IMR-90 (cell line): ENCODE measurements around the gene CEP55. TPM values are rescaled to one million over a fixed set of nuclear protein-coding genes. Genes with fewer than 3 reads are reported as not detected.
A peak's percentile ranks its signal among the peaks of the same experiment; 100 is the strongest.

ENCODE experiments used
- ATAC-seq: fragments of 200-7000 bp; cut with Tn5 transposase; 2 replicates; pipeline ENCODE4 v1.9.1; 2020; ENCODE audit warnings: low read depth, mild to moderate bottlenecking, moderate library complexity
- BruUV-seq: library from RNA; stranded (reverse); fragments of 400-500 nt; replicated peaks from 2 replicates; lab custom pipeline; 2021; lab: Mats Ljungman, UMichigan
- CTCF ChIA-PET: fragments of 300-600 bp; formaldehyde crosslinking; extraction: SDS; loops from one replicate; lab custom pipeline; 2021; ENCODE audit warnings: antibody characterized with exemption; lab: Yijun Ruan, JAX
- POLR2A ChIA-PET: fragments of 300-600 bp; sonication (Branson Sonifier 250); formaldehyde crosslinking; loops from one replicate; lab custom pipeline; 2022; ENCODE audit warnings: antibody characterized with exemption; ENCODE audit not compliant: unreplicated experiment; lab: Charles Lee
- DNase-seq: peaks from one replicate; pipeline ENCODE4 v3.0.0; 2013
- H2AFZ ChIP-seq: replicated peaks from 2 replicates; pipeline ENCODE3; 2013; ENCODE audit warnings: low read length, mild to moderate bottlenecking; ENCODE audit not compliant: poor library complexity
- H2AK5ac ChIP-seq: 2 replicates; pipeline ENCODE4 v1.6.1; 2013; ENCODE audit warnings: low read depth, low read length, inconsistent platforms
- H2AK9ac ChIP-seq: replicated peaks from 2 replicates; pipeline ENCODE3; 2013; ENCODE audit warnings: mild to moderate bottlenecking, low read depth, low read length, moderate library complexity; ENCODE audit not compliant: poor library complexity
- H2BK120ac ChIP-seq: 2 replicates; pipeline ENCODE4 v1.6.1; 2013; ENCODE audit warnings: low read depth, low read length, inconsistent platforms
- H2BK15ac ChIP-seq: 3 replicates; pipeline ENCODE4 v1.6.1; 2013; ENCODE audit warnings: low read depth, low read length, inconsistent platforms
- H2BK20ac ChIP-seq: 2 replicates; pipeline ENCODE4 v1.6.1; 2013; ENCODE audit warnings: low read depth, mild to moderate bottlenecking, inconsistent platforms, low read length, moderate library complexity
- H2BK5ac ChIP-seq: 2 replicates; pipeline ENCODE4 v1.6.1; 2013; ENCODE audit warnings: mild to moderate bottlenecking, low read depth, low read length, inconsistent platforms; ENCODE audit not compliant: poor library complexity, severe bottlenecking
- H3K14ac ChIP-seq: replicated peaks from 2 replicates; pipeline ENCODE4 v1.6.1; 2013; ENCODE audit warnings: low read depth, low read length, inconsistent platforms
- H3K18ac ChIP-seq: 2 replicates; pipeline ENCODE4 v1.6.1; 2013; ENCODE audit warnings: low read depth, low read length, control low read depth
- H3K23ac ChIP-seq: 2 replicates; pipeline ENCODE4 v1.6.1; 2013; ENCODE audit warnings: low read depth, low read length, inconsistent platforms
- H3K27ac ChIP-seq: 2 replicates; pipeline ENCODE4 v1.5.1; 2013; ENCODE audit warnings: mild to moderate bottlenecking, control low read depth, low read length; ENCODE audit not compliant: insufficient read depth
- H3K27me3 ChIP-seq: 2 replicates; pipeline ENCODE4 v1.6.1; 2013; ENCODE audit warnings: low read length; ENCODE audit not compliant: control insufficient read depth, insufficient read depth
- H3K36me3 ChIP-seq: 2 replicates; pipeline ENCODE4 v1.6.1; 2013; ENCODE audit warnings: low read length, mixed read lengths; ENCODE audit not compliant: control insufficient read depth, insufficient read depth
- H3K4ac ChIP-seq: 2 replicates; pipeline ENCODE4 v1.6.1; 2013; ENCODE audit warnings: low read depth, low read length, inconsistent platforms
- H3K4me1 ChIP-seq: 2 replicates; pipeline ENCODE4 v1.6.1; 2013; ENCODE audit warnings: low read length, mixed read lengths; ENCODE audit not compliant: control insufficient read depth, insufficient read depth
- H3K4me2 ChIP-seq: 2 replicates; pipeline ENCODE4 v1.6.1; 2013; ENCODE audit warnings: low read depth, mild to moderate bottlenecking, control low read depth, low read length, moderate library complexity
- H3K4me3 ChIP-seq: 2 replicates; pipeline ENCODE4 v1.5.1; 2013; ENCODE audit warnings: low read depth, mild to moderate bottlenecking, control low read depth, low read length, moderate library complexity; ENCODE audit not compliant: insufficient read depth
- H3K56ac ChIP-seq: 2 replicates; pipeline ENCODE4 v1.6.1; 2013; ENCODE audit warnings: low read length, inconsistent platforms; ENCODE audit not compliant: insufficient read depth; ENCODE audit errors: extremely low read depth
- H3K79me1 ChIP-seq, 2 experiments: 2 replicates each; pipeline ENCODE4 v1.6.1; 2013; ENCODE audit warnings: low read length in 2 of 2, inconsistent platforms in 1 of 2, low read depth in 1 of 2
- H3K9ac ChIP-seq: 2 replicates; pipeline ENCODE4 v1.6.1; 2013; ENCODE audit warnings: low read depth, low read length, control low read depth
- H3K9me1 ChIP-seq: 2 replicates; pipeline ENCODE4 v1.6.1; 2013; ENCODE audit warnings: low read length, inconsistent platforms; ENCODE audit not compliant: insufficient read depth
- H3K9me3 ChIP-seq: 2 replicates; pipeline ENCODE4 v1.6.1; 2013; ENCODE audit warnings: low read length; ENCODE audit not compliant: control insufficient read depth, insufficient read depth
- H4K20me1 ChIP-seq: 2 replicates; pipeline ENCODE4 v1.6.1; 2013; ENCODE audit warnings: low read length, inconsistent platforms; ENCODE audit not compliant: insufficient read depth
- H4K5ac ChIP-seq: 2 replicates; pipeline ENCODE4 v1.6.1; 2013; ENCODE audit warnings: mild to moderate bottlenecking, low read depth, low read length, control low read depth
- H4K8ac ChIP-seq, 2 experiments: 2 replicates each; pipeline ENCODE4 v1.6.1; 2013; ENCODE audit warnings: low read depth in 2 of 2, low read length in 2 of 2, control low read depth in 1 of 2, inconsistent platforms in 1 of 2
- H4K91ac ChIP-seq: 2 replicates; pipeline ENCODE4 v1.6.1; 2013; ENCODE audit warnings: low read depth, low read length, inconsistent platforms; ENCODE audit not compliant: insufficient read depth
- BHLHE40 ChIP-seq: fragments of 150-350 bp; IDR thresholded peaks from 2 replicates; pipeline ENCODE4 v1.6.1; 2016; ENCODE audit warnings: mild to moderate bottlenecking, low read depth, low read length
- CEBPB ChIP-seq: IDR thresholded peaks from 2 replicates; pipeline ENCODE4 v1.6.1; 2012; ENCODE audit warnings: low read depth, low read length, improper control_type of control experiment
- CHD1 ChIP-seq: IDR thresholded peaks from 2 replicates; pipeline ENCODE4 v1.6.1; 2012; ENCODE audit warnings: low read depth, low read length, improper control_type of control experiment
- CTCF ChIP-seq: conservative IDR thresholded peaks from 2 replicates; pipeline ENCODE4 v1.5.1; 2012; ENCODE audit warnings: mild to moderate bottlenecking, low read depth, low read length, improper control_type of control experiment
- MAFK ChIP-seq: IDR thresholded peaks from 2 replicates; pipeline ENCODE4 v1.6.1; 2012; ENCODE audit warnings: low read depth, low read length, improper control_type of control experiment
- MAZ ChIP-seq: IDR thresholded peaks from 2 replicates; pipeline ENCODE4 v1.6.1; 2012; ENCODE audit warnings: low read depth, mild to moderate bottlenecking, low read length, improper control_type of control experiment, moderate library complexity, borderline replicate concordance
- MXI1 ChIP-seq: IDR thresholded peaks from 2 replicates; pipeline ENCODE4 v1.6.1; 2012; ENCODE audit warnings: low read depth, mild to moderate bottlenecking, low read length, moderate library complexity, borderline replicate concordance
- NFE2L2 ChIP-seq: fragments of 150-350 bp; IDR thresholded peaks from 2 replicates; pipeline ENCODE4 v1.6.1; 2016; ENCODE audit warnings: low read depth, mild to moderate bottlenecking, low read length
- POLR2A ChIP-seq: IDR thresholded peaks from 2 replicates; pipeline ENCODE4 v1.6.1; 2012; ENCODE audit warnings: mild to moderate bottlenecking, low read depth, low read length
- RAD21 ChIP-seq: IDR thresholded peaks from 2 replicates; pipeline ENCODE4 v1.6.1; 2012; ENCODE audit warnings: low read length, improper control_type of control experiment
- RCOR1 ChIP-seq: IDR thresholded peaks from 2 replicates; pipeline ENCODE4 v1.6.1; 2012; ENCODE audit warnings: mild to moderate bottlenecking, low read length, improper control_type of control experiment; ENCODE audit not compliant: insufficient replicate concordance
- RFX5 ChIP-seq: IDR thresholded peaks from 2 replicates; pipeline ENCODE4 v1.8.0; 2012; ENCODE audit warnings: low read depth, mild to moderate bottlenecking, low read length, moderate library complexity
- SMC3 ChIP-seq: fragments of 150-350 bp; IDR thresholded peaks from 2 replicates; pipeline ENCODE4 v1.6.1; 2016; ENCODE audit warnings: low read depth, mild to moderate bottlenecking, antibody characterized with exemption, low read length, moderate library complexity
- WGBS, 2 experiments: methylation state at CpG; one replicate each; pipeline versions ENCODE4 v1.1.5 to v1.1.7; 2013; ENCODE audit warnings: missing lambda C conversion rate in 2 of 2; ENCODE audit not compliant: insufficient read length in 1 of 2; ENCODE audit errors: extremely low coverage in 2 of 2; 5-methylcytosine and 5-hydroxymethylcytosine counted together
- dilution Hi-C: fragments of 300-500 bp; cut with HindIII; formaldehyde crosslinking; loops from one replicate; pipeline ENCODE4 v1.14.3; 2018; ENCODE audit warnings: low sequenced_read_pairs; ENCODE audit not compliant: unreplicated experiment
- in situ Hi-C: fragments of 300-500 bp; cut with MboI; formaldehyde crosslinking; loops from 3 replicates; pipeline ENCODE4 v1.14.3; 2019; ENCODE audit warnings: low sequenced_read_pairs, inconsistent platforms, mixed read lengths
- intact Hi-C: fragments of 100-400 bp; cut with micrococcal nuclease; formaldehyde crosslinking; loops from 2 replicates; pipeline ENCODE4 v1.10.0; 2022
- polyA plus RNA-seq, 3 experiments: library from polyadenylated mRNA; depleted of rRNA; stranded (reverse); fragments of >200 nt; gene quantifications; 2 replicates each; pipeline ENCODE4 v1.2.3, GENCODE V29; 2012; ENCODE audit warnings: low replicate concordance in 1 of 3
- total RNA-seq: library from RNA; depleted of rRNA; stranded (reverse); fragments of >200 nt; gene quantifications from 2 replicates; pipeline ENCODE4 v1.2.3, GENCODE V29; 2012
- TF ChIP-seq, protein P1 (sequence below): fragments of 150-350 bp; IDR thresholded peaks from 2 replicates; pipeline ENCODE4 v1.6.1; 2016; ENCODE audit warnings: low read depth, mild to moderate bottlenecking, low read length, moderate library complexity, borderline replicate concordance

CEP55 gene
- total and polyA plus RNA-seq, 2 of the 4 experiments (the other 2 are of a cell fraction): 15.7 to 23.5 TPM

GRCh38 chr10:93461109-93461806 lies 35.2 kb upstream of the CEP55 start (continued):
- TF ChIP-seq CHD1 (no peak), MXI1 (no peak)

GRCh38 chr10:93461807-93462178 lies 34.6 kb upstream of the CEP55 start:
- peaks cover 55% of the 10 kb centered on the region for H3K4me1 ChIP-seq
- H2BK120ac ChIP-seq: peak overlapping the region; percentile 88
- H3K36me3 ChIP-seq: peaks cover 10% of the 10 kb centered on the region
- peak overlapping the region; percentile 90 for H2BK20ac ChIP-seq
- H3K27ac ChIP-seq: peak overlapping the region; percentile 86
- H4K5ac ChIP-seq: peak overlapping the region; percentile 92
- H3K9ac ChIP-seq: no peak overlapping the region
- H4K8ac ChIP-seq: peak overlapping the region; percentile 69 to 90; a peak in 3 of 4 replicates
- peak overlapping the region; percentile 96 for H2BK15ac ChIP-seq
- no peak for ATAC-seq
- no peaks in the 10 kb centered on the region; the same call in 1 of the 2 replicates for H4K20me1 ChIP-seq
- CTCF ChIA-PET: interaction anchor here (1.2 kb wide), 1 partner anchor 71 kb away, joined by 4 read pairs; no protein-coding TSS in a partner anchor
- H3K56ac ChIP-seq: peak overlapping the region; percentile 67
- dilution Hi-C loops: no loop called here
- no peaks in the 10 kb centered on the region for H3K9me3 ChIP-seq
- H2AFZ ChIP-seq: no peak overlapping the region
- in situ Hi-C loops: no loop called here
- no peak overlapping the region for H3K4me2 ChIP-seq
- WGBS, 2 experiments: no CpG with 5 or more reads among the region's 1 CpG
- H2AK5ac ChIP-seq: peak overlapping the region; percentile 96
- H3K9me1 ChIP-seq: peaks cover 21% of the 10 kb centered on the region
- H2AK9ac ChIP-seq: no peak overlapping the region
- intact Hi-C loops: no loop called here
- no TSS peak for BruUV-seq
- H4K91ac ChIP-seq: peak overlapping the region; percentile 81
- H3K18ac ChIP-seq: peak overlapping the region; percentile 78; the same call in 1 of the 2 replicates
- peak; percentile 51 for DNase-seq
- peaks cover 11 to 70% of the 10 kb centered on the region in 2 experiments for H3K79me1 ChIP-seq
- H2BK5ac ChIP-seq: peak overlapping the region; percentile 93
- peak overlapping the region; percentile 92 for H3K23ac ChIP-seq
- peak overlapping the region; percentile 92 for H3K4ac ChIP-seq
- POLR2A ChIA-PET: interaction anchor here (0.7 kb wide), 1 partner anchor 8 kb away, joined by 9 read pairs; no protein-coding TSS in a partner anchor
- H3K4me3 ChIP-seq: no peak overlapping the region
- peak overlapping the region; percentile 93 for H3K14ac ChIP-seq
- H3K27me3 ChIP-seq: no peaks in the 10 kb centered on the region
- no peak for TF ChIP-seq POLR2A
- no peak for TF ChIP-seq MAFK
- TF ChIP-seq CTCF: no peak
- TF ChIP-seq CHD1: no peak
- no peak for TF ChIP-seq BHLHE40
- TF ChIP-seq, protein P1, sequence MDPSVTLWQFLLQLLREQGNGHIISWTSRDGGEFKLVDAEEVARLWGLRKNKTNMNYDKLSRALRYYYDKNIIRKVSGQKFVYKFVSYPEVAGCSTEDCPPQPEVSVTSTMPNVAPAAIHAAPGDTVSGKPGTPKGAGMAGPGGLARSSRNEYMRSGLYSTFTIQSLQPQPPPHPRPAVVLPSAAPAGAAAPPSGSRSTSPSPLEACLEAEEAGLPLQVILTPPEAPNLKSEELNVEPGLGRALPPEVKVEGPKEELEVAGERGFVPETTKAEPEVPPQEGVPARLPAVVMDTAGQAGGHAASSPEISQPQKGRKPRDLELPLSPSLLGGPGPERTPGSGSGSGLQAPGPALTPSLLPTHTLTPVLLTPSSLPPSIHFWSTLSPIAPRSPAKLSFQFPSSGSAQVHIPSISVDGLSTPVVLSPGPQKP: no peak
- no peak for TF ChIP-seq MXI1
- no peak for TF ChIP-seq RAD21
- no peak for TF ChIP-seq RFX5
- TF ChIP-seq NFE2L2: no peak
- TF ChIP-seq SMC3: no peak
- TF ChIP-seq MAZ: no peak
- no peak for TF ChIP-seq CEBPB
- TF ChIP-seq RCOR1: no peak
